Measurements from ENCODE around the gene CADM2. TPM values are rescaled to one million over a fixed set of nuclear protein-coding genes. Genes with fewer than 3 reads are reported as not detected.

CADM2 gene
- total RNA-seq, 1 donor: under 0.01 TPM

DNA sequence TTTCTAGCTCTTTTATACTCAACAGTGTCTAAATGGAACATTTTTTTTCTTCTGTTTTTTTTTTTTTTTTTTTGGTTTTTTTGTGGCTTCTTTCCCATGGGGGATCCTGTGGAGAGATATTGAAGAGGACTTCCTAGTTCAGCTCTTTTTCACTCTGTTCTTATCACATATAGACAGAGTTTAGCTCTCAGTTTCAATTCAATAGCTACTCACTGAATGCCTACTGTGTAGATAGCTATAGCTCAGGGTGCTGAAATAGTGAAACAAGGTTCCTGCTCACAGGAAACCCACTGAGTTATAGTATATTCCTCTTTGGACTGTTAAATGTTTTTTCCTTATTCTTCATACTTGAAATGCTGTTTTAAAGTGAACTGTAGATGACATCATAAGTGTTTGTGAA is 918.8 kb downstream of the CADM2 start:
- DNase-seq (ENCODE audit: low read depth): no peak
- TF ChIP-seq, protein P1, sequence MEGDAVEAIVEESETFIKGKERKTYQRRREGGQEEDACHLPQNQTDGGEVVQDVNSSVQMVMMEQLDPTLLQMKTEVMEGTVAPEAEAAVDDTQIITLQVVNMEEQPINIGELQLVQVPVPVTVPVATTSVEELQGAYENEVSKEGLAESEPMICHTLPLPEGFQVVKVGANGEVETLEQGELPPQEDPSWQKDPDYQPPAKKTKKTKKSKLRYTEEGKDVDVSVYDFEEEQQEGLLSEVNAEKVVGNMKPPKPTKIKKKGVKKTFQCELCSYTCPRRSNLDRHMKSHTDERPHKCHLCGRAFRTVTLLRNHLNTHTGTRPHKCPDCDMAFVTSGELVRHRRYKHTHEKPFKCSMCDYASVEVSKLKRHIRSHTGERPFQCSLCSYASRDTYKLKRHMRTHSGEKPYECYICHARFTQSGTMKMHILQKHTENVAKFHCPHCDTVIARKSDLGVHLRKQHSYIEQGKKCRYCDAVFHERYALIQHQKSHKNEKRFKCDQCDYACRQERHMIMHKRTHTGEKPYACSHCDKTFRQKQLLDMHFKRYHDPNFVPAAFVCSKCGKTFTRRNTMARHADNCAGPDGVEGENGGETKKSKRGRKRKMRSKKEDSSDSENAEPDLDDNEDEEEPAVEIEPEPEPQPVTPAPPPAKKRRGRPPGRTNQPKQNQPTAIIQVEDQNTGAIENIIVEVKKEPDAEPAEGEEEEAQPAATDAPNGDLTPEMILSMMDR (IDR thresholded peaks at IDR 0.05; ENCODE audit: insufficient read depth, low read depth, low read length): no peak
- H3K4me3 ChIP-seq (ENCODE audit: low read depth, low read length): no peak overlapping the region

GRCh38 chr3:85881833-85882393 is 923.1 kb downstream of the CADM2 start:
- TF ChIP-seq, protein P1 (IDR thresholded peaks at IDR 0.05; ENCODE audit: insufficient read depth, low read depth, low read length): no peak
- H3K4me3 ChIP-seq (ENCODE audit: low read depth, low read length): no peak overlapping the region
- DNase-seq (ENCODE audit: low read depth): no peak

DNA sequence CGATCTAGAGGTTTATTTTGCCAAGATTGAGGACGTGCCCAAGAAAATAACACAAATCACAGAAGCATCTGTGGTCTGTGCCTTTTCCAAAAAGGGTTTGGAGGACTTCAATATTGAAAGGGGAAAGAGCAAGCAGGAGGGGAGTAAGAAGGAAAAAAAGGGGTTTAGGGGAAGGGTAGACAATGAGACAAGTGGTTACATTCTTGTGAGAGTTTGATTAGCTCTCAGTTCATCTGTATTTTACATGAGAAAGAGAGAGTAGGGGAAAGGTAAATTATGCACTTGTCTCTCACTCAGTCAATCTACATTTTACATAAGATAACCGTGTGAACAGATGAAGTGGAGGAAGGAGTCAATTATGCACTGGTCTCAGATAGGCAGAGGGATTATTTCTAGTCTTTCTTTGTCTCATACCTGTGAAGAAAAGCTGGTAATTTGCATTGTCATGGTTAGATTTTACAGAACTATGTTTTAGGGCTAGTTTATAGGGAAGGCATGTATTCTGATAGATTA is 931.3 kb downstream of the CADM2 start:
- no peak for DNase-seq (ENCODE audit: low read depth)
- no peak overlapping the region for H3K4me3 ChIP-seq (ENCODE audit: low read depth, low read length)
- TF ChIP-seq, protein P1 (IDR thresholded peaks at IDR 0.05; ENCODE audit: insufficient read depth, low read depth, low read length): no peak

DNA sequence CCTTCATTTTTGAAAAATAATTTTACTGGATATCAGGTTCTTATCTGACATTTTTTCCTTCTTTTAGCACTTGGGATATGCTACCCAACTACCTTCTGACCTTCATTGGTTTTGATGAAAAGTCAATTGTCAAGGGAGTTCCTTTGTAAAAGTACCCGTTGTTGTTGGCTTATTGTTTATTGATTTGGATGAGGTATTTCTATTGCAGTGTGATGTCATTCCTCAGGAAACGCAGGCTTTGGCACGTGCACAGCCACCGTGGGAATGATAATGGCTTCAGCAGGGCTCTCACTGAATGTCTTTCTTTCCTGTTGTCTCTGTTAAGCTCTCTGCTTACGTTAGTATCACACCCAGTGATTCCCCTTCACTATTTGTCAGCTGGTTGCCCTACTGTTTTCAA is 944.6 kb downstream of the CADM2 start:
- no peak overlapping the region for H3K4me3 ChIP-seq (ENCODE audit: low read depth, low read length)
- TF ChIP-seq, protein P1 (IDR thresholded peaks at IDR 0.05; ENCODE audit: insufficient read depth, low read depth, low read length): no peak
- no peak for DNase-seq (ENCODE audit: low read depth)

DNA sequence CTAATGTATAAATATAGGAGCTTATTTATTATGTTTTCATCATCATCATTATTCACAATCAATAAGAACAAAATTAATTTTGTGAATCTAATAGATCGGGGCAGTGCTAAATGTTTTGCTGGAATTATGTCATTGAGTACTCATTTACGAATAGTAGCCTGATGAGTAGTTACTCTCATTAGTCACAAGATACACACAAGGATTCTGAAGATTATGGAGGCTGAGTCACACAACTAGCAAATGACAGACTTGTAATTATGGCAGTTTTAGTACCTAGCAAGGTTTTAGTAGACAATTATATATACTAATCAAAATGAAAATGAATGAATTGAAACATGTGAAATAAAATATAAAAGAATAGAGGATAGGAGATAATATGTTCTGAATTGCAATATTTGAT is 954.2 kb downstream of the CADM2 start:
- TF ChIP-seq, protein P1 (IDR thresholded peaks at IDR 0.05; ENCODE audit: insufficient read depth, low read depth, low read length): no peak
- no peak for DNase-seq (ENCODE audit: low read depth)
- H3K4me3 ChIP-seq (ENCODE audit: low read depth, low read length): no peak overlapping the region

DNA sequence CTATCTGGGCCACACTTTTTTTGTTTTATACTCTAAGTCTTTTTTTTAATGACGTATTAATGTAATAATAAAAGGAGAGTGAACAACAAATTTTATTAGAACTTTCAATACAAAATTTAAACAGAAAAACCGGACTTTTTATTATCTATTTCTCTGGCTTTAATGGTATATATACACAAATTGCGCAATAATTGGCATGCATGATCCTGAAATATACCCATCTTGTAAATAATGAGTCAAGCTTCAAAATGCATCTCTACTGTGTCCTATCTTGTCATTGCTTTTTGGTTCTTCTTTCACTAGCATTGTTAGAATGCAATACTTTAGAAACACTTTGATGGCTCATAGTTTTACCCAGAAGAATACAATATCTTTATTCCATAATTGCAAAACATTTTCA is 963.6 kb downstream of the CADM2 start:
- no peak for DNase-seq (ENCODE audit: low read depth)
- no peak overlapping the region for H3K4me3 ChIP-seq (ENCODE audit: low read depth, low read length)
- TF ChIP-seq, protein P1 (IDR thresholded peaks at IDR 0.05; ENCODE audit: insufficient read depth, low read depth, low read length): no peak

GRCh38 chr3:85930718-85931117 is 971.9 kb downstream of the CADM2 start:
- H3K4me3 ChIP-seq (ENCODE audit: low read depth, low read length): no peak overlapping the region
- no peak for DNase-seq (ENCODE audit: low read depth)
- TF ChIP-seq, protein P1 (IDR thresholded peaks at IDR 0.05; ENCODE audit: insufficient read depth, low read depth, low read length): no peak

Measured in fibroblast of villous mesenchyme (primary cell).